Progenitor cell of endocrine pancreas (in vitro differentiated cells): Measurements from ENCODE around the gene ALG8. TPM values are rescaled to one million over a fixed set of nuclear protein-coding genes. Genes with fewer than 3 reads are reported as not detected.

ENCODE experiments used
- DNase-seq: peaks from one replicate; pipeline ENCODE4 v3.0.0; 2021; ENCODE audit warnings: low spot score; ENCODE audit not compliant: unreplicated experiment
- H3K27ac Mint-ChIP-seq: 2 replicates; pipeline ENCODE4 v1.8.0; 2021; ENCODE audit warnings: mild to moderate bottlenecking, moderate library complexity, mixed read lengths
- H3K27me3 Mint-ChIP-seq: 2 replicates; pipeline ENCODE4 v1.8.0; 2021; ENCODE audit warnings: mixed read lengths
- H3K36me3 Mint-ChIP-seq: 2 replicates; pipeline ENCODE4 v1.8.0; 2022; ENCODE audit warnings: mixed read lengths; ENCODE audit not compliant: insufficient read depth
- H3K4me1 Mint-ChIP-seq: 2 replicates; pipeline ENCODE4 v1.8.0; 2021; ENCODE audit warnings: low read depth, mixed read lengths
- H3K4me3 Mint-ChIP-seq: 2 replicates; pipeline ENCODE4 v1.8.0; 2021; ENCODE audit warnings: low read depth, mild to moderate bottlenecking, moderate library complexity, mixed read lengths
- H3K9me3 Mint-ChIP-seq: 2 replicates; pipeline ENCODE4 v1.8.0; 2021; ENCODE audit warnings: low read depth, mixed read lengths
- CTCF ChIP-seq: fragments of 200-600 bp; sonication (generic); IDR thresholded peaks from one replicate; pipeline ENCODE4 v1.5.0; 2021; ENCODE audit warnings: antibody characterized with exemption, mild to moderate bottlenecking; ENCODE audit not compliant: unreplicated experiment
- total RNA-seq: library from RNA; stranded (reverse); gene quantifications from 2 replicates; pipeline ENCODE4 v1.2.1, GENCODE V29; 2021

The ALG8 gene
- total RNA-seq, 1 donor from 2014 or later: 60.4 TPM

- no peak for DNase-seq
- TF ChIP-seq CTCF: no peak
- no peak overlapping the region for H3K27ac Mint-ChIP-seq
- H3K9me3 Mint-ChIP-seq: peaks cover 3% of the 10 kb centered on the region
- no peak overlapping the region for H3K4me3 Mint-ChIP-seq
- peaks cover 6% of the 10 kb centered on the region for H3K4me1 Mint-ChIP-seq
- H3K36me3 Mint-ChIP-seq: peaks cover 13% of the 10 kb centered on the region
- no peaks in the 10 kb centered on the region for H3K27me3 Mint-ChIP-seq
Observed at GRCh38 chr11:78132475-78132874, 7.0 kb downstream of the ALG8 start.

- Mint-ChIP-seq H3K4me3 (no peak overlapping the region), H3K27ac (no peak overlapping the region), H3K36me3 (peaks cover 10% of the 10 kb centered on the region), H3K4me1 (peaks cover 6% of the 10 kb centered on the region), H3K27me3 (no peaks in the 10 kb centered on the region), H3K9me3 (peaks cover 3% of the 10 kb centered on the region)
- DNase-seq: no peak
- no peak for TF ChIP-seq CTCF
Observed at GRCh38 chr11:78131956-78132355, 7.5 kb downstream of the ALG8 start.

- Mint-ChIP-seq H3K9me3 (no peaks in the 10 kb centered on the region), H3K27ac (no peak overlapping the region), H3K27me3 (no peaks in the 10 kb centered on the region), H3K4me1 (peaks cover 3% of the 10 kb centered on the region), H3K36me3 (peaks cover 4% of the 10 kb centered on the region), H3K4me3 (no peak overlapping the region)
- DNase-seq: no peak
- no peak for TF ChIP-seq CTCF
Observed at GRCh38 chr11:78127403-78127802, 12.0 kb downstream of the ALG8 start.

GRCh38 chr11:78112582-78113275, 26.7 kb downstream of the ALG8 start:
- Mint-ChIP-seq H3K4me1 (peaks cover 1% of the 10 kb centered on the region), H3K9me3 (no peaks in the 10 kb centered on the region), H3K36me3 (peaks cover 13% of the 10 kb centered on the region), H3K4me3 (no peak overlapping the region), H3K27ac (no peak overlapping the region), H3K27me3 (no peaks in the 10 kb centered on the region)
- no peak for TF ChIP-seq CTCF
- DNase-seq: no peak

- DNase-seq: no peak
- Mint-ChIP-seq H3K4me1 (peaks cover 1% of the 10 kb centered on the region), H3K9me3 (no peaks in the 10 kb centered on the region), H3K27me3 (no peaks in the 10 kb centered on the region), H3K4me3 (no peak overlapping the region), H3K27ac (no peak overlapping the region), H3K36me3 (peaks cover 15% of the 10 kb centered on the region)
- no peak for TF ChIP-seq CTCF
Observed at GRCh38 chr11:78111298-78111697, 28.1 kb downstream of the ALG8 start.
